ENCODE results near the gene HTR2B.
"Not testable (repeated sequence)": the region's sequence is repeated elsewhere in the genome, so short reads cannot be mapped to it uniquely, and the experiment has no call there.

The HTR2B gene

GRCh38 chr2:231069379-231070054 is 55.3 kb downstream of the HTR2B start:
- H3K4me1 Mint-ChIP-seq (ENCODE audit: low read depth), result peaks cover 10% of the 10 kb centered on the region
- H3K27me3 Mint-ChIP-seq, result no peaks in the 10 kb centered on the region
- peaks cover 15% of the 10 kb centered on the region for H3K36me3 Mint-ChIP-seq
- no peak overlapping the region for H3K27ac Mint-ChIP-seq
- no peak overlapping the region for H3K4me3 Mint-ChIP-seq
- H3K9me3 Mint-ChIP-seq (ENCODE audit: low read depth), result no peaks in the 10 kb centered on the region

- no peaks in the 10 kb centered on the region for H3K9me3 Mint-ChIP-seq (ENCODE audit: low read depth)
- no peaks in the 10 kb centered on the region for H3K27me3 Mint-ChIP-seq
- no peak overlapping the region for H3K27ac Mint-ChIP-seq
- peaks cover 15% of the 10 kb centered on the region for H3K36me3 Mint-ChIP-seq
- peaks cover 10% of the 10 kb centered on the region for H3K4me1 Mint-ChIP-seq (ENCODE audit: low read depth)
- no peak overlapping the region for H3K4me3 Mint-ChIP-seq
Observed at GRCh38 chr2:231068525-231069222, 56.2 kb downstream of the HTR2B start.

DNA sequence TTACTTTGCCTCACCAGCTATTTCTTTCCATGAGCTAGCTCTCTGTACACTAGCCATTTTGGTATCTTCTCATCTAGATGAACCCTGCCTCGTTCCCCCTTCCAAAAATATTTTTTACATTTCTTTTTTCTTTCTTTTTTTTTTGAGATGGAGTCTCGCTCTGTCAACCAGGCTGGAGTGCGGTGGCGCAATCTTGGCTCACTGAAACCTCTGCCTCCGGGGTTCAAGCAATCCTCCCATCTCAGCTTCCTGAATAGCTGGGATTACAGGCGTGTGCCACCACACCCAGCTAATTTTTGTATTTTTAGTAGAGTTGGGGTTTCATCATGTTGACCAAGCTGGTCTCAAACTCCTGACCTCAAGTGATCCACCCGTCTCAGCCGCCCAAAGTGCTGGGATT is 57.3 kb downstream of the HTR2B start:
- H3K9me3 Mint-ChIP-seq (ENCODE audit: low read depth); H3K27me3 Mint-ChIP-seq; H3K4me3 Mint-ChIP-seq; H3K27ac Mint-ChIP-seq: not testable (repeated sequence)
- H3K4me1 Mint-ChIP-seq (ENCODE audit: low read depth), result peaks cover 12% of the 10 kb centered on the region
- H3K36me3 Mint-ChIP-seq, result peaks cover 18% of the 10 kb centered on the region

DNA sequence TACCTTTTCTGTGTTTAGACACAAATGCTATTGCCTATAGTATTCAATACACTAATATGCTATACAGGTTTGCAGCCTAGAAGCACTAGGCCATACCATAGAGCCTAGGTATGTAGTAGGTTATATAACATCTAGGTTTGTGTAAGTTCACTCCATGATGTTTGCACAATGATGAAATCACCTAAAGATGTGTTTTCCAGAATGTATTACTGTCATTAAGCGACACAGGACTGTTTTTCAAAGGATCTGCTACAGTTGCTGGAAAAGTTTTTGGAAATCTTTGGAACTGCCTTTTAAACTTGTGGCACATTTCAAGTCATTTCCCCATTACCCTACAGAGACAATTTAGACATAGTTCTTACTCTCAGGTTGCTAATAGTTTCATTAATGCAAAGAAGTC is 58.9 kb downstream of the HTR2B start:
- Mint-ChIP-seq H3K27ac (no peak overlapping the region), H3K27me3 (no peaks in the 10 kb centered on the region), H3K9me3 (ENCODE audit: low read depth) (no peaks in the 10 kb centered on the region), H3K4me1 (ENCODE audit: low read depth) (peaks cover 13% of the 10 kb centered on the region), H3K36me3 (peaks cover 15% of the 10 kb centered on the region), H3K4me3 (no peak overlapping the region)

DNA sequence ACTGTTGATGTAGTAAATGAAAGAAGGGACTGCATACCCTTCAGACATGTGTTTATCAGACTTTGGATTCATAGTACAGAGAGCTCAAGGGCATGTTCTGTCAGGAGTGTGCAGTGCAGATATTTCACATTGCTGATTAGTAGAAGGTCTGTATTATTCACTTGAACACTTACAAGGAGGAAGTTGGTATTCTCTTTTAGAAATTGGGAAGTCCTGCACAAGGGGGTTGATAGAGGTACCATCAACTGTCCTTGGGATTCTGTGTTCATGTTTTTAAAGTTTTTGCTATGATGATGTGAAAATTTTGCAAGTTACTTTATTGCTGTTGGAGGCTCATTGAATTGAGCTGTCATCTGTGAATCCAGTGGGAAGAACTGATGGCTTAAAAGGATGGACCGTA is 61.5 kb downstream of the HTR2B start:
- Mint-ChIP-seq H3K36me3 (peaks cover 14% of the 10 kb centered on the region), H3K27ac (no peak overlapping the region), H3K4me1 (ENCODE audit: low read depth) (peaks cover 30% of the 10 kb centered on the region), H3K9me3 (ENCODE audit: low read depth) (no peaks in the 10 kb centered on the region), H3K27me3 (no peaks in the 10 kb centered on the region), H3K4me3 (no peak overlapping the region)

DNA sequence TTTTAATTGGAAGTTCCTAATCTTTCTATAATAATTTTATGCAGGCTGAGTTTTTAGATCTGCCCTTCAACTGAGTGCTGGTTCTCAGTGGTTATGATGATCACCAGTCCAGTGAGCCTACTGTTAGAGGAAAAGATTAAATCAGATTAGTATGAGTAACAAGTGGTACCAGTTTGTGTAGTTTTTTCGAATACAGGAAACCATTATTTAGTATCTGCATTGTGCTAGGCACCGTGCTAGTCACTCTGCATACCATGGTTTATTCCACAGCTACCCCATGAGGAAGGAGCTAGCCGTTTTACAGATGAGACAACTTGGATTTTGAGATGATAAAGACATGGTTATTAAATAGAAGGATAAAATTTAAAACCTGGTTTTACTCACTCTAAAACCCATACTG is 62.1 kb downstream of the HTR2B start:
- H3K9me3 Mint-ChIP-seq (ENCODE audit: low read depth), result no peaks in the 10 kb centered on the region
- H3K27me3 Mint-ChIP-seq, result no peaks in the 10 kb centered on the region
- H3K36me3 Mint-ChIP-seq, result peaks cover 9% of the 10 kb centered on the region
- no peak overlapping the region for H3K4me3 Mint-ChIP-seq
- H3K27ac Mint-ChIP-seq, result no peak overlapping the region
- H3K4me1 Mint-ChIP-seq (ENCODE audit: low read depth), result peaks cover 30% of the 10 kb centered on the region

DNA sequence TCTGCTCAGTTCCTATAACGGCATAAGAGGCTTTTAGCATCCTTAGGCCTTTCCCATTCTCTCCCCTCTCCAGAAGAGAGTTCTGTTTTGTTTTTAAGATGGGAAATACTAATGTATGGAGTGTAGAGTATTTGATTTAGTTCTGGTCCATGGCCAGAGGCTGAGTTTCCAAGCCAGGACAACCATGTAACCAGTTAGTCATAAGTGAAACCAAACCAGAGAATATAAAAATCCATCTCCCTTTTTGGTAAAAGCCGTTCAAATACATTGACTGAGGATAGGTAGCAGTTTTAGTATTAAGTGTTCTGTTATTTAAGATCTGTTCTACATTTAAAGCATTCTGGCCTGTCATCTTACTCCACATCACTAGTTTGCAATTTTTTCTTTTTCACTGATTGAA is 65.1 kb downstream of the HTR2B start:
- H3K27ac Mint-ChIP-seq, result no peak overlapping the region
- peaks cover 8% of the 10 kb centered on the region for H3K36me3 Mint-ChIP-seq
- H3K4me3 Mint-ChIP-seq, result peak overlapping the region; percentile 92
- no peaks in the 10 kb centered on the region for H3K27me3 Mint-ChIP-seq
- H3K4me1 Mint-ChIP-seq (ENCODE audit: low read depth), result peaks cover 33% of the 10 kb centered on the region
- H3K9me3 Mint-ChIP-seq (ENCODE audit: low read depth), result no peaks in the 10 kb centered on the region

- peak overlapping the region; percentile 92 for H3K4me3 Mint-ChIP-seq
- no peaks in the 10 kb centered on the region for H3K9me3 Mint-ChIP-seq (ENCODE audit: low read depth)
- H3K4me1 Mint-ChIP-seq (ENCODE audit: low read depth), result peaks cover 33% of the 10 kb centered on the region
- no peaks in the 10 kb centered on the region for H3K27me3 Mint-ChIP-seq
- H3K27ac Mint-ChIP-seq, result peak overlapping the region; percentile 5
- peaks cover 8% of the 10 kb centered on the region for H3K36me3 Mint-ChIP-seq
Observed at GRCh38 chr2:231058761-231059550, 65.9 kb downstream of the HTR2B start.
